ENCODE data around the gene ATF6. TPM values are rescaled to one million over a fixed set of nuclear protein-coding genes. Genes with fewer than 3 reads are reported as not detected.

Gene ATF6
- total and polyA plus RNA-seq, 4 donors: 10.0 to 22.5 (median 13.4) TPM

DNA sequence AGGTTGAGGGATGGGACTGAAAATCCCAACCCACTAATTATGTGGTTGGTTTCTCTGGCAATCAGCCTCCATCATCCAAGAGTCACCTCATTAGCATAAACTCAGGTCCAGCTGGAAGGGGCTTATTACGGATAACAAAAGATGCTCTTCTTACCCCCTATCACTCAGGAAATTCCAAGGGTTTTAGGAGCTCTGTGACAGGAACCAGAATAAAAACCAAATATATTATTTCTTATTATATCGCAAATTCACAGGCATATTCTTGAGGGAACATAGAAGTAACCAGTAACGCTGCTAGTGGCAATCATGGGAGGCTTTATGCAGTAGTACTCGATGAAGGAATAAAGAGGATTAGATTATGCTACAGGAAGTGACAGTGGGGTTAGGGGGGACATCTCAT is 59.7 kb downstream of the ATF6 start:
- H3K27me3 ChIP-seq (ENCODE audit: control insufficient read depth in 4 of 4, insufficient read depth in 4 of 4, low read length in 3 of 4): no peaks in the 10 kb centered on the region
- no peak for DNase-seq (ENCODE audit: low spot score)
- H3K36me3 ChIP-seq (ENCODE audit: control insufficient read depth in 4 of 4, insufficient read depth in 3 of 4, low read depth in 1 of 4, low read length in 3 of 4): peaks cover 4 to 15% (median 7%) of the 10 kb centered on the region in 4 donors
- H3K9me3 ChIP-seq (ENCODE audit: control insufficient read depth in 4 of 4, low read length in 3 of 4): no peaks in the 10 kb centered on the region
- H3K9ac ChIP-seq (ENCODE audit: low read depth in 1 of 2, low read length in 2 of 2): no peak overlapping the region
- H3K27ac ChIP-seq (ENCODE audit: low read depth in 1 of 2, low read length in 2 of 2): no peak overlapping the region
- H3K4me1 ChIP-seq (ENCODE audit: control insufficient read depth in 4 of 4, insufficient read depth in 4 of 4, low read length in 3 of 4): peaks cover 0 to 2% (median 0%) of the 10 kb centered on the region in 4 donors
- TF ChIP-seq HNF4G (IDR thresholded peaks at IDR 0.05): no peak
- TF ChIP-seq, protein P1, sequence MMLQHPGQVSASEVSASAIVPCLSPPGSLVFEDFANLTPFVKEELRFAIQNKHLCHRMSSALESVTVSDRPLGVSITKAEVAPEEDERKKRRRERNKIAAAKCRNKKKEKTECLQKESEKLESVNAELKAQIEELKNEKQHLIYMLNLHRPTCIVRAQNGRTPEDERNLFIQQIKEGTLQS (IDR thresholded peaks at IDR 0.05): no peak
- TF ChIP-seq MAX (IDR thresholded peaks at IDR 0.05): no peak
- TF ChIP-seq REST (IDR thresholded peaks at IDR 0.05): no peak
- TF ChIP-seq FOXA1 (IDR thresholded peaks at IDR 0.05): no peak
- TF ChIP-seq FOXA2 (IDR thresholded peaks at IDR 0.05): no peak
- 98% methylated on average over 4 of the region's 4 CpGs for WGBS
- no peak overlapping the region for H3K4me3 ChIP-seq (ENCODE audit: low read depth in 1 of 3, low read length in 3 of 3)

- Histone ChIP-seq H3K9me3 (ENCODE audit: control insufficient read depth in 4 of 4, low read length in 3 of 4) (no peaks in the 10 kb centered on the region), H3K27me3 (ENCODE audit: control insufficient read depth in 4 of 4, insufficient read depth in 4 of 4, low read length in 3 of 4) (no peaks in the 10 kb centered on the region), H3K27ac (ENCODE audit: low read depth in 1 of 2, low read length in 2 of 2) (no peak overlapping the region), H3K9ac (ENCODE audit: low read depth in 1 of 2, low read length in 2 of 2) (no peak overlapping the region), H3K4me1 (ENCODE audit: control insufficient read depth in 4 of 4, insufficient read depth in 4 of 4, low read length in 3 of 4) (no peaks in the 10 kb centered on the region), H3K4me3 (ENCODE audit: low read depth in 1 of 3, low read length in 3 of 3) (no peak overlapping the region), H3K36me3 (ENCODE audit: control insufficient read depth in 4 of 4, insufficient read depth in 3 of 4, low read depth in 1 of 4, low read length in 3 of 4) (peaks cover 3 to 12% (median 5%) of the 10 kb centered on the region in 4 donors)
- TF ChIP-seq YY1 (IDR thresholded peaks at IDR 0.05): no peak
- TF ChIP-seq RAD21 (IDR thresholded peaks at IDR 0.05): no peak
- no peak for TF ChIP-seq REST (IDR thresholded peaks at IDR 0.05)
- no peak for TF ChIP-seq TAF1 (conservative IDR thresholded peaks at IDR 0.05)
- no peak for TF ChIP-seq GABPA (IDR thresholded peaks at IDR 0.05 in 1 of 2, conservative IDR thresholded peaks at IDR 0.05 in 1 of 2)
- no peak for TF ChIP-seq FOXA1 (IDR thresholded peaks at IDR 0.05)
- TF ChIP-seq HNF4G (IDR thresholded peaks at IDR 0.05): no peak
- DNase-seq (ENCODE audit: low spot score): no peak
- 97% methylated on average over 2 of the region's 2 CpGs for WGBS
Measured at GRCh38 chr1:161826478-161826877, 60.4 kb downstream of the ATF6 start.

DNA sequence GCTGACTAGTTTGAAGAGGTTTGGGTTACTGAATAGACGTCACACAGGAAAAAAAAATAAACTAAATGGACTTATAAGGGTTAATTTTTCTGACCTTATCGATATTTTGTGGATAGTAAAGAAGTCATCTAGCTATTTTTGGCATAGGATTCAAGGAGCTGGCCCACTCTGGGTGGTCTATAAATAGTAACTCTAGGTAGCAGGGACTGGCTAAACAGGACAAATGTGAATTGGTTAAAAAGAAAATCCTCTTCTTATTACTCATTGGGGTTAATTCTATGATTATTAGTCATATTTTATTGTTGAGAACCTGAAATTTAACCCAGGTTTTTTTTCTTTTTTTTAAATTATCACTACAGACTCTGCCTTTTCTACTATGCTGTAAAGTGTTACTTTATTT is 61.7 kb downstream of the ATF6 start:
- DNase-seq (ENCODE audit: low spot score): no peak
- Histone ChIP-seq H3K27ac (ENCODE audit: low read depth in 1 of 2, low read length in 2 of 2) (no peak overlapping the region), H3K36me3 (ENCODE audit: control insufficient read depth in 4 of 4, insufficient read depth in 3 of 4, low read depth in 1 of 4, low read length in 3 of 4) (peaks cover 2 to 5% (median 3%) of the 10 kb centered on the region in 4 donors), H3K27me3 (ENCODE audit: control insufficient read depth in 4 of 4, insufficient read depth in 4 of 4, low read length in 3 of 4) (no peaks in the 10 kb centered on the region), H3K4me3 (ENCODE audit: low read depth in 1 of 3, low read length in 3 of 3) (no peak overlapping the region), H3K9ac (ENCODE audit: low read depth in 1 of 2, low read length in 2 of 2) (no peak overlapping the region), H3K4me1 (ENCODE audit: control insufficient read depth in 4 of 4, insufficient read depth in 4 of 4, low read length in 3 of 4) (no peaks in the 10 kb centered on the region), H3K9me3 (ENCODE audit: control insufficient read depth in 4 of 4, low read length in 3 of 4) (no peaks in the 10 kb centered on the region)
- WGBS: 86% methylated on average over 2 of the region's 2 CpGs
- TF ChIP-seq REST (IDR thresholded peaks at IDR 0.05) (no peak), ZBTB33 (IDR thresholded peaks at IDR 0.05) (no peak), GABPA (IDR thresholded peaks at IDR 0.05 in 1 of 2, conservative IDR thresholded peaks at IDR 0.05 in 1 of 2) (no peak), FOXA1 (IDR thresholded peaks at IDR 0.05) (no peak), HNF4A (conservative IDR thresholded peaks at IDR 0.05) (no peak), HNF4G (IDR thresholded peaks at IDR 0.05) (no peak), TAF1 (conservative IDR thresholded peaks at IDR 0.05) (no peak), FOXA2 (IDR thresholded peaks at IDR 0.05) (no peak), RAD21 (IDR thresholded peaks at IDR 0.05) (no peak), EGR1 (IDR thresholded peaks at IDR 0.05; ENCODE audit: low read depth in 2 of 2) (no peak), YY1 (IDR thresholded peaks at IDR 0.05) (no peak)

Measured in liver (tissue), 9 donors.